Mesenchymal stem cell (in vitro differentiated cells and primary cell): Measurements from ENCODE around the gene BUD23.

Source experiments
- DNase-seq: peaks from one replicate; pipeline ENCODE4 v3.0.0-alpha.2; 2013
- H2AFZ ChIP-seq: one replicate; pipeline ENCODE4 v1.6.1; 2013; ENCODE audit warnings: low read depth, mild to moderate bottlenecking, control low read depth, inconsistent platforms, low read length, moderate library complexity
- H2AK5ac ChIP-seq: 2 replicates; pipeline ENCODE4 v1.6.1; 2013; ENCODE audit warnings: low read length, moderate library complexity, mild to moderate bottlenecking, inconsistent platforms; ENCODE audit not compliant: severe bottlenecking
- H2BK120ac ChIP-seq: one replicate; pipeline ENCODE4 v1.6.1; 2013; ENCODE audit warnings: low read depth, mild to moderate bottlenecking, inconsistent platforms, low read length, moderate library complexity
- H2BK12ac ChIP-seq, 2 experiments: one replicate each; pipeline ENCODE4 v1.6.1; 2013; ENCODE audit warnings: inconsistent platforms in 2 of 2, low read length in 2 of 2, mild to moderate bottlenecking in 2 of 2, moderate library complexity in 2 of 2, control low read depth in 1 of 2
- H2BK15ac ChIP-seq: one replicate; pipeline ENCODE4 v1.6.1; 2013; ENCODE audit warnings: mild to moderate bottlenecking, low read depth, inconsistent platforms; ENCODE audit not compliant: poor library complexity, severe bottlenecking
- H2BK5ac ChIP-seq: 2 replicates; pipeline ENCODE4 v1.6.1; 2013; ENCODE audit warnings: low read depth, mild to moderate bottlenecking, low read length, control low read depth, inconsistent platforms; ENCODE audit not compliant: poor library complexity, severe bottlenecking
- H3K14ac ChIP-seq, 2 experiments: one replicate each; pipeline ENCODE4 v1.6.1; 2013; ENCODE audit warnings: inconsistent platforms in 2 of 2, low read length in 2 of 2, control low read depth in 1 of 2, mild to moderate bottlenecking in 1 of 2, moderate library complexity in 1 of 2
- H3K18ac ChIP-seq, 2 experiments: one replicate each; pipeline ENCODE4 v1.6.1; 2013; ENCODE audit warnings: inconsistent platforms in 2 of 2, low read length in 2 of 2, control low read depth in 1 of 2, low read depth in 1 of 2, mild to moderate bottlenecking in 1 of 2
- H3K23ac ChIP-seq, 2 experiments: one replicate each; pipeline ENCODE4 v1.6.1; 2013; ENCODE audit warnings: inconsistent platforms in 2 of 2, low read length in 2 of 2, mild to moderate bottlenecking in 2 of 2, moderate library complexity in 2 of 2, control low read depth in 1 of 2
- H3K27ac ChIP-seq: 2 replicates; pipeline ENCODE4 v1.5.1; 2013; ENCODE audit warnings: mild to moderate bottlenecking, moderate library complexity, low read length, control low read depth, inconsistent platforms; ENCODE audit not compliant: poor library complexity, severe bottlenecking
- H3K27me3 ChIP-seq, 2 experiments: 2 replicates each; pipeline versions ENCODE4 v1.6.1 to v1.7.0; 2013; ENCODE audit warnings: low read length in 2 of 2, mild to moderate bottlenecking in 2 of 2, moderate library complexity in 2 of 2, control low read depth in 1 of 2, inconsistent platforms in 1 of 2; ENCODE audit not compliant: control insufficient read depth in 1 of 2, insufficient read depth in 1 of 2
- H3K36me3 ChIP-seq, 2 experiments: 2 replicates each; pipeline versions ENCODE4 v1.6.1 to v1.7.0; 2013; ENCODE audit warnings: low read length in 2 of 2, control low read depth in 1 of 2, inconsistent platforms in 1 of 2, low read depth in 1 of 2, mild to moderate bottlenecking in 1 of 2; ENCODE audit not compliant: insufficient read depth in 2 of 2, control insufficient read depth in 1 of 2
- H3K4ac ChIP-seq, 2 experiments: one replicate each; pipeline ENCODE4 v1.6.1; 2013; ENCODE audit warnings: inconsistent platforms in 2 of 2, low read length in 2 of 2, mild to moderate bottlenecking in 2 of 2, moderate library complexity in 2 of 2, control low read depth in 1 of 2, low read depth in 1 of 2
- H3K4me1 ChIP-seq: 2 replicates; pipeline ENCODE4 v1.6.1; 2013; ENCODE audit warnings: low read depth, low read length, control low read depth; ENCODE audit not compliant: control insufficient read depth, insufficient read depth
- H3K4me2 ChIP-seq: 2 replicates; pipeline ENCODE4 v1.6.1; 2013; ENCODE audit warnings: low read length, mild to moderate bottlenecking, inconsistent platforms; ENCODE audit not compliant: poor library complexity, severe bottlenecking
- H3K4me3 ChIP-seq, 2 experiments: 2 replicates each; pipeline versions ENCODE4 v1.5.1 to v1.7.0; 2013; ENCODE audit warnings: low read length in 2 of 2, mild to moderate bottlenecking in 2 of 2, control low read depth in 1 of 2, low read depth in 1 of 2; ENCODE audit not compliant: insufficient read depth in 1 of 2
- H3K79me1 ChIP-seq: replicated peaks from 2 replicates; pipeline ENCODE4 v1.6.1; 2013; ENCODE audit warnings: mild to moderate bottlenecking, control low read depth, low read length, inconsistent platforms; ENCODE audit not compliant: poor library complexity, severe bottlenecking
- H3K9ac ChIP-seq: 2 replicates; pipeline ENCODE4 v1.7.0; 2013; ENCODE audit warnings: mild to moderate bottlenecking, low read length, moderate library complexity
- H3K9me3 ChIP-seq: 2 replicates; pipeline ENCODE4 v1.7.0; 2013; ENCODE audit warnings: mild to moderate bottlenecking, low read length; ENCODE audit not compliant: control insufficient read depth
- H4K8ac ChIP-seq: one replicate; pipeline ENCODE4 v1.6.1; 2013; ENCODE audit warnings: inconsistent platforms, mild to moderate bottlenecking, low read length, moderate library complexity
- H4K91ac ChIP-seq: one replicate; pipeline ENCODE4 v1.6.1; 2013; ENCODE audit warnings: mild to moderate bottlenecking, low read length, inconsistent platforms
- WGBS: methylation state at CpG from one replicate; pipeline ENCODE4 v1.1.7; 2013; ENCODE audit warnings: mixed read lengths; 5-methylcytosine and 5-hydroxymethylcytosine counted together

The BUD23 gene

DNA sequence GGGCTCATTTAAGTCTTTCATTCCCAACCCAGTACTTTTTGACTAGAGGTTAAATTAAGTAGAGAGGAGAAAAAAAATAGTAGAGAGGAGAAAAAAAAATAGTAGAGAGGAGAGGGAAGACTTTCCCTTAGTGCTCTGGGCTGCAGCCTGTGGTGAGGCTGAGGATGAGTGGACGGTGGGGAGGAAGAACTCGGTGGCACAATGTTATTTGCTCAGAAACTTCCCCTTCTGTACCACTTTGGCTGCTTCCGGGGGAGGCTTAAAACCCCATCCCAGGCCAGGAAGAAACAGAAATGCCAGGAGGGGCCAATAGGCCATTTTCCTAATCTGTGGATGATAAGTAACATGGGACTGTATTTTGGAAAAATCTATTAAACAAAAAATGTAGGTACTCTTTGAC, 44.5 kb upstream of the BUD23 start:
- Histone ChIP-seq H3K4me3 (no peak overlapping the region), H2BK15ac (no peak overlapping the region), H3K4me2 (no peak overlapping the region), H3K23ac (no peak overlapping the region), H4K91ac (no peak overlapping the region), H3K4me1 (peaks cover 6% of the 10 kb centered on the region), H3K36me3 (no peaks in the 10 kb centered on the region), H3K9me3 (no peaks in the 10 kb centered on the region), H3K14ac (no peak overlapping the region), H2BK12ac (no peak overlapping the region), H2BK5ac (no peak overlapping the region), H2BK120ac (no peak overlapping the region), H3K4ac (no peak overlapping the region), H3K27me3 (peaks cover 0 to 11% of the 10 kb centered on the region in 2 experiments), H4K8ac (no peak overlapping the region), H3K79me1 (no peaks in the 10 kb centered on the region), H2AFZ (no peak overlapping the region), H3K18ac (no peak overlapping the region), H3K9ac (no peak overlapping the region), H3K27ac (no peak overlapping the region), H2AK5ac (no peak overlapping the region)
- no peak for DNase-seq
- 95% methylated on average over 2 of the region's 3 CpGs for WGBS

- no peak overlapping the region for H4K91ac ChIP-seq
- H3K4me3 ChIP-seq, result no peak overlapping the region
- WGBS, result 69% methylated on average over 2 of the region's 2 CpGs
- no peak overlapping the region for H2BK120ac ChIP-seq
- H3K4me1 ChIP-seq, result peaks cover 6% of the 10 kb centered on the region
- no peaks in the 10 kb centered on the region for H3K9me3 ChIP-seq
- H2BK15ac ChIP-seq, result no peak overlapping the region
- peaks cover 33 to 46% of the 10 kb centered on the region in 2 experiments for H3K27me3 ChIP-seq
- no peak overlapping the region for H2BK12ac ChIP-seq
- no peak overlapping the region for H2AFZ ChIP-seq
- no peak overlapping the region for H4K8ac ChIP-seq
- H3K23ac ChIP-seq, result no peak overlapping the region
- no peak overlapping the region for H3K18ac ChIP-seq
- H2AK5ac ChIP-seq, result no peak overlapping the region
- no peak overlapping the region for H3K4me2 ChIP-seq
- H3K9ac ChIP-seq, result no peak overlapping the region
- no peak overlapping the region for H2BK5ac ChIP-seq
- no peak for DNase-seq
- H3K36me3 ChIP-seq, result no peaks in the 10 kb centered on the region
- H3K79me1 ChIP-seq, result no peaks in the 10 kb centered on the region
- H3K27ac ChIP-seq, result no peak overlapping the region
- no peak overlapping the region for H3K4ac ChIP-seq
- H3K14ac ChIP-seq, result no peak overlapping the region
Observed at GRCh38 chr7:73642834-73643233, 40.6 kb upstream of the BUD23 start.

DNA sequence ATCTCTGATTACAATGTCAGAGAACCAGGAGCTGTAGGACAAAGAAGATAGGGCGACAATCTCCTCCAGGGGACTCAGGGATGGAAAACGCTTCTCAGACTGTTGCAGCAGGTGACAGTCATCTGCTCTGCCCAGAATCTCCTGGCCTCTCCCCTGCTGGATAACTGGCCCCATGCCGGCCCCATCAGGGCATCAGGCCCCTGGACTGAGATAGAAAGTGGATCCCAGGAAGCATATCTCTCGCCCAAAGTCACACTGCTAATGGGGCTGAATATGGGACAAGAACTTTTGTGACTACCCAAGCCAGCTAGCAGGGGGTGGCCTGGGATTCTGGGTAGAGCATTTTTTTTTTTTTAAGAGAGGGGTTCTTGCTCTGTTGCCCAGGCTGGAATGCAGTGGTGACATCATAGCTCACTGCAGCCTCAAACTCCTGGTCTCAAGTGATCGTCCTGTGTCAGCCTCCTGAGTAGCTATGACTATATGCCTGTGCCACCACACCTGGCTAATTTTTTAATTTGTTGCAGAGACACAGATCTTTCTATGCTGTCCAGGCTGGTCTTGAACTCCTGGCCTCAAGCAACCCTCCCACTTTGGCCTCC, 38.6 kb upstream of the BUD23 start:
- 69% methylated on average over 5 of the region's 5 CpGs for WGBS
- no peak overlapping the region for H2BK12ac ChIP-seq
- H3K18ac ChIP-seq, result no peak overlapping the region
- no peak overlapping the region for H4K8ac ChIP-seq
- H3K9me3 ChIP-seq, result no peaks in the 10 kb centered on the region
- no peak overlapping the region for H4K91ac ChIP-seq
- no peak overlapping the region for H2BK120ac ChIP-seq
- H3K79me1 ChIP-seq, result no peaks in the 10 kb centered on the region
- no peak overlapping the region for H2BK5ac ChIP-seq
- H3K4me3 ChIP-seq, result no peak overlapping the region
- no peak overlapping the region for H3K14ac ChIP-seq
- H3K4me2 ChIP-seq, result no peak overlapping the region
- no peak overlapping the region for H3K23ac ChIP-seq
- no peak overlapping the region for H3K4ac ChIP-seq
- H3K4me1 ChIP-seq, result peaks cover 9% of the 10 kb centered on the region
- H3K27me3 ChIP-seq, result peaks cover 51 to 64% of the 10 kb centered on the region in 2 experiments
- H2BK15ac ChIP-seq, result no peak overlapping the region
- H3K36me3 ChIP-seq, result no peaks in the 10 kb centered on the region
- no peak overlapping the region for H2AK5ac ChIP-seq
- DNase-seq, result no peak
- H3K27ac ChIP-seq, result no peak overlapping the region
- H2AFZ ChIP-seq, result no peak overlapping the region
- H3K9ac ChIP-seq, result no peak overlapping the region

GRCh38 chr7:73645643-73646174, 37.7 kb upstream of the BUD23 start:
- H2AK5ac ChIP-seq, result no peak overlapping the region
- no peak for DNase-seq
- no peak overlapping the region for H3K4me2 ChIP-seq
- 74% methylated on average over 4 of the region's 4 CpGs for WGBS
- H3K36me3 ChIP-seq, result no peaks in the 10 kb centered on the region
- no peak overlapping the region for H4K91ac ChIP-seq
- H3K9me3 ChIP-seq, result no peaks in the 10 kb centered on the region
- H3K4me1 ChIP-seq, result peaks cover 9% of the 10 kb centered on the region
- no peak overlapping the region for H2BK15ac ChIP-seq
- no peak overlapping the region for H3K23ac ChIP-seq
- no peak overlapping the region for H2BK5ac ChIP-seq
- no peak overlapping the region for H3K18ac ChIP-seq
- peaks cover 61 to 72% of the 10 kb centered on the region in 2 experiments for H3K27me3 ChIP-seq
- no peaks in the 10 kb centered on the region for H3K79me1 ChIP-seq
- no peak overlapping the region for H2BK120ac ChIP-seq
- no peak overlapping the region for H3K4ac ChIP-seq
- no peak overlapping the region for H3K14ac ChIP-seq
- H2BK12ac ChIP-seq, result no peak overlapping the region
- no peak overlapping the region for H3K9ac ChIP-seq
- no peak overlapping the region for H4K8ac ChIP-seq
- no peak overlapping the region for H3K4me3 ChIP-seq
- no peak overlapping the region for H3K27ac ChIP-seq
- H2AFZ ChIP-seq, result no peak overlapping the region
